ENCODE measurements around the gene ERN1. TPM values are rescaled to one million over a fixed set of nuclear protein-coding genes. Genes with fewer than 3 reads are reported as not detected.
"Not testable (repeated sequence)": the region's sequence is repeated elsewhere in the genome, so short reads cannot be mapped to it uniquely, and the experiment has no call there.

The ERN1 gene
- total RNA-seq, 1 donor from 2014 or later: 20.6 TPM

GRCh38 chr17:64024215-64024654 is 105.7 kb downstream of the ERN1 start:
- Mint-ChIP-seq H3K4me3 (no peak overlapping the region), H3K4me1 (peaks cover 5% of the 10 kb centered on the region), H3K9me3 (no peaks in the 10 kb centered on the region), H3K36me3 (no peaks in the 10 kb centered on the region), H3K27ac (no peak overlapping the region), H3K27me3 (ENCODE audit: low read depth) (peaks cover 8% of the 10 kb centered on the region)
- no peak for TF ChIP-seq CTCF (IDR thresholded peaks at IDR 0.05; ENCODE audit: unreplicated experiment)
- no peak for DNase-seq (ENCODE audit: low spot score in 2 of 2, unreplicated experiment in 2 of 2)

GRCh38 chr17:64022611-64023063 is 107.3 kb downstream of the ERN1 start:
- no peaks in the 10 kb centered on the region for H3K36me3 Mint-ChIP-seq
- peak overlapping the region; percentile 39 for H3K27ac Mint-ChIP-seq
- no peak overlapping the region for H3K4me3 Mint-ChIP-seq
- peaks cover 5% of the 10 kb centered on the region for H3K4me1 Mint-ChIP-seq
- H3K9me3 Mint-ChIP-seq: peaks cover 3% of the 10 kb centered on the region
- peak in 1 of 2 experiments; percentile 34 for DNase-seq (ENCODE audit: low spot score in 2 of 2, unreplicated experiment in 2 of 2)
- peaks cover 8% of the 10 kb centered on the region for H3K27me3 Mint-ChIP-seq (ENCODE audit: low read depth)
- TF ChIP-seq CTCF (IDR thresholded peaks at IDR 0.05; ENCODE audit: unreplicated experiment): no peak

DNA sequence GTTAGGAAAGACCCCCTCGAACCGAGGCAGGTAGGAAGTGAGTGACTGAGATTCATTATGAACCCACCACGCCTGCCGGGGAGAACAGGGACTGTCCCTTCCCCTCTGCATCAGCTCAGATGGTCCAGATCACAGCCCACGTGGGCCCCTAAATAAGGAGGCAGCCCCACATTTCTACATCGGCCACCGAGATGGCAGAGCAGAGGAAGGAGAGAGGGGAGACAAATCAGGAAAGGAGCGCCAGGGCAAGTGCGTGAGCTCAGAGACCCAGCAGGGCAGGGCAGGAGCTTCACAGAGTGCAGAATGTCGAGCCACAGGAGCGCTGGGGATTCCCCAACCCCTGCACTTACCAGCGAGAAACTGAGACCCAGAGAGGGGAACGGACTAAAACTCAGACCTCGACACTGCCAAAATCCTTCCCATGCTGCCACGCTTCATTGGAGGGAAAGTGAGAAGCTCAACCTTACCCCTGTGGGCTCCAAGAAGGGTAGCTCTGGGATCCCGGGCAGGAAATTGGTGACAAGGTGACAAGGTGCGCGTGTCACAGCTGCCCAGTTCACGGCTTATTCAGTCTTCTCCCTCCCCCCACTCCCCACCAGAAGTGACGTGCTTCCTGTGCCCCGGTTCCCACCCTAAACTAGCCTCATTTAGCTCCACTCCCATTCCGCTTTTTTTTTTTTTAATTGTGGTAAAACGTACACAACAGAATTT is 109.7 kb downstream of the ERN1 start, which contains the start of gene ICAM2:
Gene ICAM2 (minus strand): TSS at position 578 of the 711 bp plus-strand sequence. CDS start 13,942 bp downstream, outside the sequence.
- no peak within 1 kb of the TSS for H3K4me3 Mint-ChIP-seq
- H3K27ac Mint-ChIP-seq: no peak within 1 kb of the TSS
- no peaks in the 10 kb centered on the region for H3K36me3 Mint-ChIP-seq
- TF ChIP-seq CTCF (IDR thresholded peaks at IDR 0.05; ENCODE audit: unreplicated experiment): no peak
- peak in 1 of 2 experiments; percentile 28 for DNase-seq (ENCODE audit: low spot score in 2 of 2, unreplicated experiment in 2 of 2)
- H3K27me3 Mint-ChIP-seq (ENCODE audit: low read depth): peaks cover 6% of the 10 kb centered on the region
- H3K9me3 Mint-ChIP-seq: peaks cover 5% of the 10 kb centered on the region
- no peaks in the 10 kb centered on the region for H3K4me1 Mint-ChIP-seq

- not testable (repeated sequence) for H3K4me3 Mint-ChIP-seq; H3K27ac Mint-ChIP-seq; H3K4me1 Mint-ChIP-seq; H3K36me3 Mint-ChIP-seq; H3K9me3 Mint-ChIP-seq; H3K27me3 Mint-ChIP-seq (ENCODE audit: low read depth)
- peak in 1 of 2 experiments; percentile 5 for DNase-seq (ENCODE audit: low spot score in 2 of 2, unreplicated experiment in 2 of 2)
Observed at GRCh38 chr17:64019551-64019961, 110.4 kb downstream of the ERN1 start.

- Mint-ChIP-seq H3K36me3 (no peaks in the 10 kb centered on the region), H3K4me1 (no peaks in the 10 kb centered on the region), H3K9me3 (peaks cover 5% of the 10 kb centered on the region), H3K4me3 (no peak overlapping the region), H3K27ac (no peak overlapping the region), H3K27me3 (ENCODE audit: low read depth) (peaks cover 10% of the 10 kb centered on the region)
- no peak for DNase-seq (ENCODE audit: low spot score in 2 of 2, unreplicated experiment in 2 of 2)
- peak; percentile 74 for TF ChIP-seq CTCF (IDR thresholded peaks at IDR 0.05; ENCODE audit: unreplicated experiment)
Observed at GRCh38 chr17:64017381-64017980, 112.5 kb downstream of the ERN1 start.

DNA sequence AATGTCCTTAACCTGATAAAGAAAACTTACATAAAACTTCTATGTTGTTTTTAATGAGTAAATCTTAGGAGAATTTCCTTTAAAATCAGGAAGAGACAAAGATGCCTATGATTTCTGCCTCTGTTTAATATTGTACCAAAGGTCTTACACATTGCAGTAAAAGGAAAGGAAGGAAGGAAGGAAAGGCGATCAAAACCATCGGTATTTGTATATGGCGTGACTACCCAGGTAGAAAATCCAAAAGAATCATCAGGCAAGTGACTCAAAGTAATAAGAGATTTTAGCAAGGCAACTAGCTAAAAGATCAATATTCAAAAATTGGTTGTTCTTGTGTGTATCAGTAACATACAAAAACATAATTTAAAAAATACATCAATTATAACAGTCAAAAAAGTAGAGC is 113.0 kb downstream of the ERN1 start:
- TF ChIP-seq CTCF (IDR thresholded peaks at IDR 0.05; ENCODE audit: unreplicated experiment): no peak

More for the DNA sequence above, 113.0 kb downstream of the ERN1 start:
- H3K27me3 Mint-ChIP-seq (ENCODE audit: low read depth): peaks cover 11% of the 10 kb centered on the region
- peaks cover 5% of the 10 kb centered on the region for H3K9me3 Mint-ChIP-seq
- no peaks in the 10 kb centered on the region for H3K4me1 Mint-ChIP-seq
- H3K36me3 Mint-ChIP-seq: no peaks in the 10 kb centered on the region
- DNase-seq (ENCODE audit: low spot score in 2 of 2, unreplicated experiment in 2 of 2): no peak
- H3K4me3 Mint-ChIP-seq: no peak overlapping the region
- H3K27ac Mint-ChIP-seq: no peak overlapping the region
